ENCODE results near the gene ATP1B1.
"Not testable (repeated sequence)": the region's sequence is repeated elsewhere in the genome, so short reads cannot be mapped to it uniquely, and the experiment has no call there.

ATP1B1 gene

GRCh38 chr1:169118227-169118626 is 11.7 kb downstream of the ATP1B1 start:
- DNase-seq: no peak

- no peak for DNase-seq
These were observed 12.9 kb downstream of the ATP1B1 start for GRCh38 chr1:169119405-169119804.

GRCh38 chr1:169120066-169120465 is 13.6 kb downstream of the ATP1B1 start:
- DNase-seq: no peak

- no peak for DNase-seq
These were observed 14.8 kb downstream of the ATP1B1 start for GRCh38 chr1:169121146-169121923.

GRCh38 chr1:169122976-169123375 is 16.5 kb downstream of the ATP1B1 start:
- DNase-seq: no peak

GRCh38 chr1:169124459-169124858 is 18.0 kb downstream of the ATP1B1 start:
- no peak for DNase-seq

GRCh38 chr1:169125597-169125996 is 19.1 kb downstream of the ATP1B1 start:
- not testable (repeated sequence) for DNase-seq

- DNase-seq: no peak
These were observed 19.8 kb downstream of the ATP1B1 start for GRCh38 chr1:169126335-169126734.

- no peak for DNase-seq
These were observed 20.8 kb downstream of the ATP1B1 start for GRCh38 chr1:169127305-169127704.

GRCh38 chr1:169128562-169128961 is 22.1 kb downstream of the ATP1B1 start:
- no peak for DNase-seq

- DNase-seq: no peak
These were observed 22.8 kb downstream of the ATP1B1 start for GRCh38 chr1:169129109-169129784.

GRCh38 chr1:169130683-169131082 is 24.2 kb downstream of the ATP1B1 start:
- DNase-seq: no peak

GRCh38 chr1:169132512-169133227 is 26.2 kb downstream of the ATP1B1 start:
- DNase-seq: no peak

GRCh38 chr1:169133228-169133576 is 26.7 kb downstream of the ATP1B1 start:
- DNase-seq: no peak

- no peak for DNase-seq
These were observed 27.5 kb downstream of the ATP1B1 start for GRCh38 chr1:169133801-169134502.

- DNase-seq: no peak
These were observed 30.9 kb downstream of the ATP1B1 start for GRCh38 chr1:169137357-169137756.

GRCh38 chr1:169138866-169139670 is 32.6 kb downstream of the ATP1B1 start:
- DNase-seq: no peak

- DNase-seq: no peak
These were observed 34.9 kb downstream of the ATP1B1 start for GRCh38 chr1:169141356-169141755.

GRCh38 chr1:169142129-169142528 is 35.6 kb downstream of the ATP1B1 start:
- no peak for DNase-seq

- no peak for DNase-seq
These were observed 36.9 kb downstream of the ATP1B1 start for GRCh38 chr1:169143346-169143745.

- DNase-seq: no peak
These were observed 37.5 kb downstream of the ATP1B1 start for GRCh38 chr1:169143984-169144383.

- DNase-seq: no peak
These were observed 38.6 kb downstream of the ATP1B1 start for GRCh38 chr1:169144941-169145626.
